SK-N-SH (cell line): ENCODE measurements around the gene SHF. TPM values are rescaled to one million over a fixed set of nuclear protein-coding genes. Genes with fewer than 3 reads are reported as not detected.
A peak's percentile ranks its signal among the peaks of the same experiment; 100 is the strongest.

Source experiments
- CTCF ChIA-PET: fragments of 300-600, 350-600 bp; formaldehyde crosslinking; extraction: SDS; loops from one replicate; lab custom pipeline; 2021; lab: Yijun Ruan, JAX
- POLR2A ChIA-PET: fragments of 350-600 bp; sonication (Branson Sonifier 250); formaldehyde crosslinking; extraction: SDS; loops from one replicate; lab custom pipeline; 2020; ENCODE audit warnings: antibody characterized with exemption, inconsistent platforms; lab: Yijun Ruan, JAX
- DNase-seq: peaks from one replicate; pipeline ENCODE4 v3.0.0; 2012
- H2AFZ ChIP-seq: fragments of 200-600 bp; sonication (generic); 2 replicates; pipeline ENCODE4 v1.8.1; 2016; ENCODE audit warnings: antibody characterized with exemption, mild to moderate bottlenecking, low read depth
- H3F3A ChIP-seq: fragments of 200-600 bp; sonication (generic); replicated peaks from 2 replicates; pipeline ENCODE3; 2016; ENCODE audit warnings: antibody characterized with exemption, mild to moderate bottlenecking; ENCODE audit not compliant: insufficient read depth
- H3K27ac ChIP-seq, 2 experiments: fragments of 200-500 bp in 1 of 2; fragments of 200-600 bp in 1 of 2; sonication (Bioruptor generic) in 1 of 2; sonication (generic), shearing (Covaris generic) in 1 of 2; 2 replicates each; pipeline versions ENCODE4 v1.5.1 to v1.6.1; 2014 to 2016; ENCODE audit warnings: low read depth in 2 of 2, inconsistent platforms in 1 of 2, low read length in 1 of 2, mild to moderate bottlenecking in 1 of 2, mixed read lengths in 1 of 2
- H3K27me3 ChIP-seq: fragments of 200-600 bp; sonication (generic), shearing (Covaris generic); 2 replicates; pipeline ENCODE4 v1.6.1; 2016; ENCODE audit warnings: mixed run types; ENCODE audit not compliant: insufficient read depth
- H3K36me3 ChIP-seq, 2 experiments: fragments of 200-500 bp in 1 of 2; fragments of 200-600 bp in 1 of 2; sonication (Bioruptor generic) in 1 of 2; sonication (generic) in 1 of 2; replicated peaks in 1 of 2; 2 replicates each; pipeline versions ENCODE3 to v1.5.1; 2014 to 2016; ENCODE audit warnings: low read length in 1 of 2, mild to moderate bottlenecking in 1 of 2; ENCODE audit not compliant: insufficient read depth in 2 of 2, control insufficient read depth in 1 of 2
- H3K4me1 ChIP-seq, 2 experiments: fragments of 200-500 bp in 1 of 2; fragments of 200-600 bp in 1 of 2; sonication (Bioruptor generic) in 1 of 2; sonication (generic), shearing (Covaris generic) in 1 of 2; 2 replicates each; pipeline versions ENCODE4 v1.5.1 to v1.6.1; 2014 to 2016; ENCODE audit warnings: low read depth in 1 of 2, low read length in 1 of 2, mixed run types in 1 of 2; ENCODE audit not compliant: insufficient read depth in 2 of 2, control insufficient read depth in 1 of 2
- H3K4me2 ChIP-seq: fragments of 200-600 bp; sonication (generic), shearing (Covaris generic); 2 replicates; pipeline ENCODE4 v1.6.1; 2017; ENCODE audit warnings: mixed run types
- H3K4me3 ChIP-seq, 2 experiments: fragments of 200-500 bp in 1 of 2; fragments of 200-600 bp in 1 of 2; sonication (Bioruptor generic) in 1 of 2; sonication (generic), shearing (Covaris generic) in 1 of 2; 2 replicates each; pipeline versions ENCODE4 v1.5.1 to v1.8.1; 2014 to 2016; ENCODE audit warnings: low read depth in 2 of 2, inconsistent platforms in 1 of 2, low read length in 1 of 2, mild to moderate bottlenecking in 1 of 2, mixed read lengths in 1 of 2, moderate library complexity in 1 of 2
- H3K79me2 ChIP-seq: fragments of 200-600 bp; sonication (generic); 2 replicates; pipeline ENCODE4 v1.8.1; 2017; ENCODE audit warnings: mild to moderate bottlenecking; ENCODE audit not compliant: insufficient read depth
- H3K9ac ChIP-seq: fragments of 200-600 bp; sonication (generic); 2 replicates; pipeline ENCODE4 v1.6.1; 2017; ENCODE audit warnings: mixed run types
- H3K9me2 ChIP-seq: fragments of 200-600 bp; sonication (generic); 2 replicates; pipeline ENCODE4 v1.6.1; 2017; ENCODE audit warnings: mixed run types
- H3K9me3 ChIP-seq: fragments of 200-600 bp; sonication (generic); 2 replicates; pipeline ENCODE4 v1.6.1; 2017; ENCODE audit warnings: mixed run types, mild to moderate bottlenecking, moderate library complexity
- H4K20me1 ChIP-seq: fragments of 200-600 bp; sonication (generic); 2 replicates; pipeline ENCODE4 v1.6.1; 2017; ENCODE audit warnings: mild to moderate bottlenecking, mixed run types; ENCODE audit not compliant: insufficient read depth
- CTCF ChIP-seq: fragments of 200-600 bp; sonication (generic); IDR thresholded peaks from 2 replicates; pipeline ENCODE4 v1.6.1; 2017; ENCODE audit warnings: antibody characterized with exemption, mild to moderate bottlenecking, moderate library complexity
- FOXJ3 ChIP-seq: sonication (generic); formaldehyde crosslinking; IDR thresholded peaks from 2 replicates; pipeline ENCODE4 v1.5.1; 2020; ENCODE audit warnings: mild to moderate bottlenecking, missing genetic modification reagents
- GABPA ChIP-seq: IDR thresholded peaks from 2 replicates; pipeline ENCODE4 v1.4.0; 2012; ENCODE audit warnings: low read depth, mild to moderate bottlenecking
- JUND ChIP-seq: IDR thresholded peaks from 2 replicates; pipeline ENCODE4 v1.4.0; 2012
- MEF2A ChIP-seq: IDR thresholded peaks from 2 replicates; pipeline ENCODE4 v1.4.0; 2012; ENCODE audit warnings: low read depth, borderline replicate concordance
- MXI1 ChIP-seq: IDR thresholded peaks from 2 replicates; pipeline ENCODE4 v1.6.1; 2012; ENCODE audit warnings: mild to moderate bottlenecking, low read depth, low read length, improper control_type of control experiment
- NRF1 ChIP-seq: IDR thresholded peaks from 2 replicates; pipeline ENCODE4 v1.6.1; 2012; ENCODE audit warnings: low read depth, mild to moderate bottlenecking, low read length
- POLR2AphosphoS5 ChIP-seq: IDR thresholded peaks from 2 replicates; pipeline ENCODE4 v1.6.1; 2012; ENCODE audit warnings: low read depth, low read length
- RFX5 ChIP-seq: IDR thresholded peaks from 2 replicates; pipeline ENCODE4 v1.6.1; 2012; ENCODE audit warnings: mild to moderate bottlenecking, improper control_type of control experiment, low read length
- YY1 ChIP-seq: IDR thresholded peaks from 2 replicates; pipeline ENCODE4 v1.4.0; 2012; ENCODE audit warnings: low read depth, mild to moderate bottlenecking
- WGBS: methylation state at CpG from one replicate; pipeline ENCODE4 v1.1.6; 2017; ENCODE audit warnings: low lambda C conversion rate; 5-methylcytosine and 5-hydroxymethylcytosine counted together
- polyA plus RNA-seq, 3 experiments: library from polyadenylated mRNA; depleted of rRNA; stranded (reverse); fragments of >200 nt; gene quantifications; 2 replicates each; pipeline ENCODE4 v1.2.3, GENCODE V29; 2012
- TF ChIP-seq, protein P1 (sequence below): IDR thresholded peaks from 2 replicates; pipeline ENCODE4; 2012
- TF ChIP-seq, protein P2 (sequence below): IDR thresholded peaks from 2 replicates; pipeline ENCODE4 v1.4.0; 2012; ENCODE audit warnings: low read depth, borderline replicate concordance

Gene SHF
- polyA plus RNA-seq, 1 of the 3 experiments (the other 2 are of a cell fraction), result 5.5 TPM

DNA sequence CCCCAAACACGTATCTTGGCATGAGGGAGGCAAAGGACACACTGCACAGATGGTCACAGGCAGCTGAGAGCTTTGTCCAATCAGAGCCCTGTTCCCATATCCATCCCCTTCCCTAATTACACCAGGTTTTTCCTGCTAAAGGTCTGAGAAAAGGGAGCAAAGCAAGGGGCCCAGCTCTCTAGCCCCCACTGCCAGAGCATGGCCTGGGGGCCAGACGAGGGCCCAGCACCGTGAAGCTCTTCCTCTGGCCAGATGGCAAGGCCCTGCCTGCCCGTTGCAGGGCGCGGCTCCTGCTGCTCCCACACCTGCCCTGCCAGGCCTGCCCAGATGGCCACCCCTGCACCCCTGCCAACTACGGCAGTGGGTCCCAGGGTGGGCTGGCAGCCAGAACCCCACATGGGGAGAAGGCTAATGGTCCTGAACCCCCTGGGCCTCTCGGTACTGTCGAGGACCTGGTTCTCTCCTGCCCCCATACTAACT, 3.2 kb downstream of the SHF start:
- no peaks in the 10 kb centered on the region for H4K20me1 ChIP-seq
- TF ChIP-seq, protein P1, sequence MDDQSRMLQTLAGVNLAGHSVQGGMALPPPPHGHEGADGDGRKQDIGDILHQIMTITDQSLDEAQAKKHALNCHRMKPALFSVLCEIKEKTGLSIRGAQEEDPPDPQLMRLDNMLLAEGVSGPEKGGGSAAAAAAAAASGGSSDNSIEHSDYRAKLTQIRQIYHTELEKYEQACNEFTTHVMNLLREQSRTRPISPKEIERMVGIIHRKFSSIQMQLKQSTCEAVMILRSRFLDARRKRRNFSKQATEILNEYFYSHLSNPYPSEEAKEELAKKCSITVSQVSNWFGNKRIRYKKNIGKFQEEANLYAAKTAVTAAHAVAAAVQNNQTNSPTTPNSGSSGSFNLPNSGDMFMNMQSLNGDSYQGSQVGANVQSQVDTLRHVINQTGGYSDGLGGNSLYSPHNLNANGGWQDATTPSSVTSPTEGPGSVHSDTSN, result no peak
- TF ChIP-seq CTCF, result no peak
- no peak for TF ChIP-seq MXI1
- TF ChIP-seq JUND, result no peak
- TF ChIP-seq, protein P2, sequence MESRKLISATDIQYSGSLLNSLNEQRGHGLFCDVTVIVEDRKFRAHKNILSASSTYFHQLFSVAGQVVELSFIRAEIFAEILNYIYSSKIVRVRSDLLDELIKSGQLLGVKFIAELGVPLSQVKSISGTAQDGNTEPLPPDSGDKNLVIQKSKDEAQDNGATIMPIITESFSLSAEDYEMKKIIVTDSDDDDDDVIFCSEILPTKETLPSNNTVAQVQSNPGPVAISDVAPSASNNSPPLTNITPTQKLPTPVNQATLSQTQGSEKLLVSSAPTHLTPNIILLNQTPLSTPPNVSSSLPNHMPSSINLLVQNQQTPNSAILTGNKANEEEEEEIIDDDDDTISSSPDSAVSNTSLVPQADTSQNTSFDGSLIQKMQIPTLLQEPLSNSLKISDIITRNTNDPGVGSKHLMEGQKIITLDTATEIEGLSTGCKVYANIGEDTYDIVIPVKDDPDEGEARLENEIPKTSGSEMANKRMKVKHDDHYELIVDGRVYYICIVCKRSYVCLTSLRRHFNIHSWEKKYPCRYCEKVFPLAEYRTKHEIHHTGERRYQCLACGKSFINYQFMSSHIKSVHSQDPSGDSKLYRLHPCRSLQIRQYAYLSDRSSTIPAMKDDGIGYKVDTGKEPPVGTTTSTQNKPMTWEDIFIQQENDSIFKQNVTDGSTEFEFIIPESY, result no peak
- TF ChIP-seq YY1, result no peak
- no peak for TF ChIP-seq FOXJ3
- no peak for TF ChIP-seq POLR2AphosphoS5
- TF ChIP-seq NRF1, result no peak
- no peak for TF ChIP-seq RFX5
- TF ChIP-seq GABPA, result no peak
- WGBS, result 80% methylated on average over 4 of the region's 9 CpGs
- peak overlapping the region in 1 of 2 experiments; percentile 87; a peak in 2 of 4 replicates for H3K27ac ChIP-seq
- DNase-seq, result peak; percentile 61
- POLR2A ChIA-PET, result interaction anchor here (0.7 to 6.4 kb wide), 5 partner anchors 10 to 22 kb away, joined by 3 to 97 read pairs (median 9); no protein-coding TSS in a partner anchor
- peaks cover 18 to 61% of the 10 kb centered on the region in 2 experiments; a peak in 3 of 4 replicates for H3K4me1 ChIP-seq
- CTCF ChIA-PET, result interaction anchor here (1.8 to 5.3 kb wide), 4 partner anchors 14 to 21 kb away, joined by 8 to 41 read pairs (median 20); no protein-coding TSS in a partner anchor
- H3K36me3 ChIP-seq, result no peaks in the 10 kb centered on the region
- no peaks in the 10 kb centered on the region for H3K27me3 ChIP-seq
- no peak overlapping the region for H3K9ac ChIP-seq
- H3K4me2 ChIP-seq, result no peak overlapping the region
- H3F3A ChIP-seq, result peaks cover 7% of the 10 kb centered on the region
- H2AFZ ChIP-seq, result no peak overlapping the region
- H3K9me3 ChIP-seq, result no peaks in the 10 kb centered on the region
- no peaks in the 10 kb centered on the region for H3K9me2 ChIP-seq
- no peaks in the 10 kb centered on the region for H3K79me2 ChIP-seq
- H3K4me3 ChIP-seq, result no peak overlapping the region; a peak in 1 of 4 replicates

GRCh38 chr15:45183511-45183910, 4.3 kb downstream of the SHF start:
- H3K79me2 ChIP-seq, result no peaks in the 10 kb centered on the region
- WGBS, result 14% methylated on average over 1 of the region's 2 CpGs
- no peaks in the 10 kb centered on the region for H3K36me3 ChIP-seq
- peaks cover 18 to 61% of the 10 kb centered on the region in 2 experiments; a peak in 3 of 4 replicates for H3K4me1 ChIP-seq
- no peaks in the 10 kb centered on the region for H4K20me1 ChIP-seq
- peaks cover 7% of the 10 kb centered on the region for H3F3A ChIP-seq
- DNase-seq, result peak; percentile 2
- H3K9me3 ChIP-seq, result no peaks in the 10 kb centered on the region
- no peaks in the 10 kb centered on the region for H3K9me2 ChIP-seq
- no peak overlapping the region for H3K9ac ChIP-seq
- no peak overlapping the region for H3K4me2 ChIP-seq
- CTCF ChIA-PET, result interaction anchor here (0.6 to 5.3 kb wide), 4 partner anchors 14 to 351 kb away, joined by 3 to 41 read pairs (median 8); no protein-coding TSS in a partner anchor
- TF ChIP-seq MEF2A, result no peak
- TF ChIP-seq, protein P2, result no peak
- H3K27ac ChIP-seq, result peak overlapping the region in 1 of 2 experiments; percentile 87; a peak in 1 of 4 replicates
- H2AFZ ChIP-seq, result no peak overlapping the region
- no peaks in the 10 kb centered on the region for H3K27me3 ChIP-seq
- POLR2A ChIA-PET, result interaction anchor here (1.9 to 6.4 kb wide), 3 partner anchors 14 to 20 kb away, joined by 9 to 97 read pairs (median 66); no protein-coding TSS in a partner anchor
- H3K4me3 ChIP-seq, result no peak overlapping the region
